Measurements from ENCODE around the gene TUBB2B. TPM values are rescaled to one million over a fixed set of nuclear protein-coding genes. Genes with fewer than 3 reads are reported as not detected.

The TUBB2B gene
- total and polyA plus RNA-seq, 12 donors, result 0.28 to 3.6 (median 0.94) TPM

GRCh38 chr6:3261518-3261820, 34.0 kb upstream of the TUBB2B start:
- Histone ChIP-seq H3K36me3 (peaks cover 0 to 30% (median 4%) of the 10 kb centered on the region in 9 donors), H3K9me3 (no peaks in the 10 kb centered on the region), H3K27me3 (no peaks in the 10 kb centered on the region), H3K4me3 (no peak overlapping the region), H3K27ac (no peak overlapping the region), H3K4me1 (peaks cover 2 to 47% (median 28%) of the 10 kb centered on the region in 9 donors)
- ATAC-seq (no peak), DNase-seq (no peak)
- TF ChIP-seq, protein P1, sequence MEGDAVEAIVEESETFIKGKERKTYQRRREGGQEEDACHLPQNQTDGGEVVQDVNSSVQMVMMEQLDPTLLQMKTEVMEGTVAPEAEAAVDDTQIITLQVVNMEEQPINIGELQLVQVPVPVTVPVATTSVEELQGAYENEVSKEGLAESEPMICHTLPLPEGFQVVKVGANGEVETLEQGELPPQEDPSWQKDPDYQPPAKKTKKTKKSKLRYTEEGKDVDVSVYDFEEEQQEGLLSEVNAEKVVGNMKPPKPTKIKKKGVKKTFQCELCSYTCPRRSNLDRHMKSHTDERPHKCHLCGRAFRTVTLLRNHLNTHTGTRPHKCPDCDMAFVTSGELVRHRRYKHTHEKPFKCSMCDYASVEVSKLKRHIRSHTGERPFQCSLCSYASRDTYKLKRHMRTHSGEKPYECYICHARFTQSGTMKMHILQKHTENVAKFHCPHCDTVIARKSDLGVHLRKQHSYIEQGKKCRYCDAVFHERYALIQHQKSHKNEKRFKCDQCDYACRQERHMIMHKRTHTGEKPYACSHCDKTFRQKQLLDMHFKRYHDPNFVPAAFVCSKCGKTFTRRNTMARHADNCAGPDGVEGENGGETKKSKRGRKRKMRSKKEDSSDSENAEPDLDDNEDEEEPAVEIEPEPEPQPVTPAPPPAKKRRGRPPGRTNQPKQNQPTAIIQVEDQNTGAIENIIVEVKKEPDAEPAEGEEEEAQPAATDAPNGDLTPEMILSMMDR (IDR thresholded peaks at IDR 0.05), result no peak
- intact Hi-C loops (cut with DNase I), result no loop called here
- WGBS, 2 donors, result 64 to 78% methylated on average over 6 of the region's 6 CpGs

DNA sequence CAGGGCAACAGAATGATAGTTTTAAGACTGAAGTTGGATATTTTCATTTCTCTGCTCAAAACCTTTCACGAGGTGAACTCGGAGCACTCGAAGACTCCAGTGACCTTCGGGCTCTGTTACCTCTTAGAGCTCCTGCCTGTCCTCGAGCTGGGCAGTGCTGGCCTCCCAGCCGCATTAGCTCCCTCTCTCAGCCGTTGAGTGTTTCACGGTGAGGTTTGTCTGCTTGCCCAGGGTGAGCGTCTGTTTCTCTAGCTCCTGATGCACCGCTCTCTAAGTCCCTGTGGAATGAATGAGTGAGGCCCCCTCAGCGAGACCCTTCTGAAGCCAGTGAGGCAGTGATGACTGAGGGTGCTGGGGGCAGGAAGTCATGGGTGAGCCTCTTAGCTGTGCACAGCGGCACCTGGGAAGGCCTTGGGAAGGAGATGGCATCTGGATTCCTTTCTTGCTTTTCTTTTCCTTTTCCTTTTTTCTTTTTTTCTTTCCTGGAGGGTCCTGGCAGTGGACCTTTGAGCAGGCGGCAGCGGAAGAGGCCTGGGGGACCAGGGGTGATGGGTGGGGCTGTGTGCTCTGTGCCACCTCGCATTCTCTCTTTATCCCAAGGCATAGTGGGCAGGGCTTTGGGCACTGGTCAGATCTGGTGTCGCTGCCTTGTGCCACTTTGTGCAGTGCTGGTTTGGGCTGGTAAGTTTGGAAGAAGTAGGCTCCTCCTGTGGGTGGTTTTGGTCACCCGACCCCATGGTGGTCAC, 33.5 kb upstream of the TUBB2B start:
- TF ChIP-seq, protein P1 (IDR thresholded peaks at IDR 0.05), result no peak
- Histone ChIP-seq H3K4me3 (peak overlapping the region in 2 of 10 donors; percentile 76 to 92), H3K27ac (no peak overlapping the region), H3K36me3 (peaks cover 0 to 30% (median 4%) of the 10 kb centered on the region in 9 donors), H3K27me3 (no peaks in the 10 kb centered on the region), H3K4me1 (peaks cover 2 to 47% (median 28%) of the 10 kb centered on the region in 9 donors), H3K9me3 (no peaks in the 10 kb centered on the region)
- intact Hi-C loops (cut with DNase I), result no loop called here
- 74 to 84% methylated on average over 17 of the region's 17 CpGs for WGBS, 2 donors
- ATAC-seq (no peak), DNase-seq (no peak)

- no peak overlapping the region for H3K27ac ChIP-seq
- TF ChIP-seq, protein P1 (IDR thresholded peaks at IDR 0.05), result no peak
- WGBS, 2 donors, result 85 to 87% methylated on average over 14 of the region's 14 CpGs
- peaks cover 2 to 47% (median 28%) of the 10 kb centered on the region in 9 donors for H3K4me1 ChIP-seq
- H3K36me3 ChIP-seq, result peaks cover 0 to 25% (median 4%) of the 10 kb centered on the region in 9 donors
- DNase-seq (no peak), ATAC-seq (no peak)
- peak overlapping the region in 4 of 10 donors; percentile 76 to 96 (median 92) for H3K4me3 ChIP-seq
- intact Hi-C loops (cut with DNase I), result no loop called here
- no peaks in the 10 kb centered on the region for H3K9me3 ChIP-seq
- no peaks in the 10 kb centered on the region for H3K27me3 ChIP-seq
Measured at GRCh38 chr6:3260296-3260695, 32.8 kb upstream of the TUBB2B start.

GRCh38 chr6:3259491-3259958, 32.1 kb upstream of the TUBB2B start:
- Histone ChIP-seq H3K27me3 (no peaks in the 10 kb centered on the region), H3K9me3 (no peaks in the 10 kb centered on the region), H3K4me1 (peaks cover 2 to 47% (median 28%) of the 10 kb centered on the region in 9 donors), H3K36me3 (peaks cover 0 to 18% (median 4%) of the 10 kb centered on the region in 9 donors), H3K4me3 (peak overlapping the region; percentile 76 to 99 (median 94)), H3K27ac (peak overlapping the region; percentile 14 to 92 (median 84))
- ATAC-seq (peak in 7 of 8 donors; percentile 4 to 32 (median 10)), DNase-seq (peak; percentile 29 to 33)
- TF ChIP-seq, protein P1 (IDR thresholded peaks at IDR 0.05), result no peak
- 2% methylated on average over 21 of the region's 21 CpGs for WGBS, 2 donors
- intact Hi-C loops (cut with DNase I), result loop anchor here in 4 of 10 donors (2.0 to 10.0 kb wide), 5 partner anchors 95 to 265 kb away; partner anchors contain the start of gene NQO2 (in 3 of the 4)
